Pancreas (tissue), 10 donors: ENCODE results near the gene TOB1. TPM values are rescaled to one million over a fixed set of nuclear protein-coding genes. Genes with fewer than 3 reads are reported as not detected.

Experiments
- ATAC-seq, 4 donors: fragments of 200-7000 bp; cut with Tn5 transposase; one replicate each; pipeline versions ENCODE4 v1.8.0 to v1.9.1; 2020; ENCODE audit warnings: mild to moderate bottlenecking in 4 of 4, moderate library complexity in 4 of 4
- DNase-seq, 6 donors: peaks; one replicate each; pipeline ENCODE4 v3.0.0-alpha.2; 2020
- FAIRE-seq: peaks from 2 replicates; lab custom pipeline; 2012; peaks lifted over from hg19 to GRCh38; lab: Jason Lieb, UNC
- H3K27ac ChIP-seq, 4 donors: fragments of 200-600 bp; sonication (generic); 1 replicate in 3 of 4; 2 replicates in 1 of 4; pipeline versions ENCODE4 v1.5.0 to v1.8.0; 2020
- H3K27me3 ChIP-seq, 4 donors: fragments of 200-600 bp; one replicate each; pipeline ENCODE4 v1.8.0; 2021
- H3K36me3 ChIP-seq, 3 donors: fragments of 200-600 bp; sonication (generic) in 1 of 3; one replicate each; pipeline versions ENCODE4 v1.5.0 to v1.8.0; 2020 to 2021
- H3K4me1 ChIP-seq, 3 donors: fragments of 200-600 bp; one replicate each; pipeline ENCODE4 v1.8.0; 2021
- H3K4me3 ChIP-seq, 4 donors: fragments of 200-600 bp; sonication (generic) in 2 of 4; one replicate each; pipeline versions ENCODE4 v1.5.0 to v1.8.0; 2020 to 2021
- H3K9me3 ChIP-seq, 4 donors: fragments of 200-600 bp; one replicate each; pipeline ENCODE4 v1.8.0; 2021
- WGBS, 2 donors: extraction: QIAGEN DNeasy Blood & Tissue Kit; methylation state at CpG; one replicate each; pipeline ENCODE4 v1.1.7; 2013; 5-methylcytosine and 5-hydroxymethylcytosine counted together
- intact Hi-C, 3 donors: fragments of 100-400 bp; cut with DNase I; formaldehyde crosslinking; loops; one replicate each; pipeline versions ENCODE4 v1.11.1 to v1.14.2; 2022
- polyA plus RNA-seq, 2 donors: library from polyadenylated mRNA; stranded (reverse); fragments of 200-250 nt; gene quantifications; one replicate each; pipeline ENCODE4 v1.2.3, GENCODE V29; 2013
- total RNA-seq, 6 donors: library from RNA; stranded (reverse); fragmentation: NEBNext Ultra II Directional in 4 of 6; extraction: Animal tissue kit (Norgen Biotek cat#: 25700) in 4 of 6; gene quantifications; one replicate each; pipeline versions ENCODE4 v1.2.1 to v1.2.4, GENCODE V29; 2021 to 2023
- TF ChIP-seq, protein P1 (sequence below), 4 donors: fragments of 200-600 bp; sonication (generic) in 3 of 4; IDR thresholded peaks; one replicate each; pipeline versions ENCODE4 v1.5.0 to v1.8.0; 2021; ENCODE audit warnings: antibody characterized with exemption in 4 of 4
- donor health status: healthy with polysubstance abuse.
- donor health status: DM: no; HTN: no; CAD: no; lungs with moderate emphysema.
- donor health status: DM: no; HTN: no; CAD: no.
- donor health status: control.
- donor health status: control.
- donor health status: Bipolar disorder and iron deficiency.
- donor health status: DM: yes; HTN: yes; CAD: no.
- donor health status: DM: no; HTN: no; CAD: no.
- donor health status: DM: no; HTN: no; CAD: no.
- donor health status: DM: yes; HTN: yes; CAD: no.

TOB1 gene
- total and polyA plus RNA-seq, 8 donors: 33.1 to 157 (median 78.3) TPM

DNA sequence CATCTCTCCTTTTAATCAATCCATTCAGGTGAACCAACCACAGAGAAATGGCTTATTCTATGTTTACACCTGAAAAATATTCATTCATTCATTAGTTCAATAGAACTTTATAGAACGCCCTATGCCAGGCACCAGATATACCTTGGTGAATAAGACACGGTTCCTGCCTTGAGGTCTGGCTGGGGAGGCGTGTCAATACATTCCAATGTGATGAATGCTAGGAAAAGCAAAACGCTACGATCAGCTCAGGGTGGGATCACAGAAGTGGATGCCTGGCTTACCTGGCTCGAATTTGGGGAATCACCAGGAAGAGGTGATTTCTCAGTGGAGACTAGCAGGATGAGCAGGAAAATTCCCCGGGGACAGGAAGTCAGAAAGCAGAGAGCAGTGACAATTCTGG lies 48.3 kb downstream of the TOB1 start:
- H3K27ac ChIP-seq: no peak overlapping the region
- H3K27me3 ChIP-seq: no peaks in the 10 kb centered on the region
- no peaks in the 10 kb centered on the region for H3K4me1 ChIP-seq
- ATAC-seq (peak in 2 of 4 donors; percentile 17 to 30), DNase-seq (no peak), FAIRE-seq (no peak)
- 68 to 70% methylated on average over 7 of the region's 7 CpGs for WGBS, 2 donors
- TF ChIP-seq, protein P1, sequence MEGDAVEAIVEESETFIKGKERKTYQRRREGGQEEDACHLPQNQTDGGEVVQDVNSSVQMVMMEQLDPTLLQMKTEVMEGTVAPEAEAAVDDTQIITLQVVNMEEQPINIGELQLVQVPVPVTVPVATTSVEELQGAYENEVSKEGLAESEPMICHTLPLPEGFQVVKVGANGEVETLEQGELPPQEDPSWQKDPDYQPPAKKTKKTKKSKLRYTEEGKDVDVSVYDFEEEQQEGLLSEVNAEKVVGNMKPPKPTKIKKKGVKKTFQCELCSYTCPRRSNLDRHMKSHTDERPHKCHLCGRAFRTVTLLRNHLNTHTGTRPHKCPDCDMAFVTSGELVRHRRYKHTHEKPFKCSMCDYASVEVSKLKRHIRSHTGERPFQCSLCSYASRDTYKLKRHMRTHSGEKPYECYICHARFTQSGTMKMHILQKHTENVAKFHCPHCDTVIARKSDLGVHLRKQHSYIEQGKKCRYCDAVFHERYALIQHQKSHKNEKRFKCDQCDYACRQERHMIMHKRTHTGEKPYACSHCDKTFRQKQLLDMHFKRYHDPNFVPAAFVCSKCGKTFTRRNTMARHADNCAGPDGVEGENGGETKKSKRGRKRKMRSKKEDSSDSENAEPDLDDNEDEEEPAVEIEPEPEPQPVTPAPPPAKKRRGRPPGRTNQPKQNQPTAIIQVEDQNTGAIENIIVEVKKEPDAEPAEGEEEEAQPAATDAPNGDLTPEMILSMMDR (IDR thresholded peaks at IDR 0.05): no peak
- H3K9me3 ChIP-seq: no peaks in the 10 kb centered on the region
- intact Hi-C loops: no loop called here
- no peak overlapping the region for H3K4me3 ChIP-seq
- H3K36me3 ChIP-seq: no peaks in the 10 kb centered on the region

DNA sequence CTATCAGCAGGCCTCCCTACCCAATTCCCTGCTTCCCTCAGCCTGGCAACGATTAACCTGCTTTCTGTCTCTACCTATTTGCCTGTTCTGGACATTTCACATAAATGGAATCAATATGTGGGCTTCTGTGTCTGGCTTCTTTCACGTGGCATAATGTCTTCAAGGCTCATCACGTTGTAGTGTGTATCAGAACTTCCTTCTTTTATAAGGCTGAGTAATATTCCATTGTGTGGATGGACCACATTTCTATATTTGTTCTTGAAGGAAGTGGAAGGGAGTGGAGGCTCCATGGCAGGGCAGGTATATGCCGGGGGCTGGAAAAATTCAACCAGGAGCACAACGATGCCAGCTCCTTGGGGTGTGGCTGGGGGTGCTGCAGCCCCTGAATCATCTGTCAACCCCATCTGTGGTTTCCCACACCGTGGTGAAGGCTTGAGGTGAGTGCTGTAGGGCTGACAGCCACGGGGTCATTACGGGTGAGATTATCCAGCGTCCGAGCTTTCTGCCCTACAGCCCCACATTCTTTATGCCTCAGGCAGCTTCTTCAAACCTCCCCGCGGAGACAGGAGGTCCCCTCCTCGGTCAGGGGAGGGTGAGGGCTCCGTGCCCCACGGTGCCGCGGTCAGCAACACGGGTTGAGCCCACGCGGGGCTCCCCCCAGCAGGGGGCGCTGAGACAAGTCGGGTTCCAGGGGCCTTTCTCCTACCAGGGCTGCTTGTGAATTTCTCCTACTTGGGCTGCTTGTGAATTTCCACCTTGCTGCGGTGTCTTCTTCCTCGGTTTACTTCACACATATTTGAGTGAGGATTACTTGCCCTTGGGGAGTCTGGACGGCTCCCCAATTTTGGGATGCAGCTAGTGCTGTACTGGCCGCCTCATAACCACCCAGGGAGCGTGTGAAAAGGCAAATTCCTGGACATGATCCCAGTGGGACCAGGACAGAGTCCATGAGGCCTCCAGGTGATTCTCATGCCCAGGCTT lies 49.1 kb downstream of the TOB1 start:
- 11 to 12% methylated on average over 27 of the region's 27 CpGs for WGBS, 2 donors
- Histone ChIP-seq H3K27ac (no peak overlapping the region), H3K4me1 (no peaks in the 10 kb centered on the region), H3K36me3 (no peaks in the 10 kb centered on the region), H3K27me3 (no peaks in the 10 kb centered on the region), H3K4me3 (peak overlapping the region in 2 of 4 donors; percentile 18 to 22), H3K9me3 (no peaks in the 10 kb centered on the region)
- intact Hi-C loops: no loop called here
- FAIRE-seq (no peak), ATAC-seq (peak; percentile 73 to 91 (median 83)), DNase-seq (peak in 5 of 6 donors; percentile 30 to 85 (median 60))
- TF ChIP-seq, protein P1 (IDR thresholded peaks at IDR 0.05): peak; percentile 62 to 74 (median 68)

DNA sequence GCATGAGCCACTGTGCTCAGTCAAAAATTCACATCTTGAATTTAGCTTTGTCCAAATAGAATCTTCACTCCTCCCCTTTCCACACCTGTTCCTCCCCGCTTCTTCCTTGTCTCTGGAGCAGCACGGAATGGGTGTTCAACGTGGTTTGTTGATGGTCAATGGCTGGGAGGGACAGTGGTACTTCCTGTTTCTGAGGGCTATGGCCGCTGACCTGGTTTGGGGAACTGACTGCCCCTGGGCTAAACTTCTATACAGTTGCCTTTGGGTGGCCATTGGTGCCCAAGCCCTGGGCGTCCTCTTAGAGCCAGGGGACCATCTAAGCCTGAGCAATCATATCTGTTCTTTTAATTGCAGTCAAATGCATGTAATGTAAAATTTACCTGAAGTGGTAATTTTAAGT lies 49.9 kb downstream of the TOB1 start:
- 88 to 89% methylated on average over 5 of the region's 5 CpGs for WGBS, 2 donors
- peak in 1 of 4 donors; percentile 25 for ATAC-seq
- H3K27ac ChIP-seq: no peak overlapping the region
- H3K36me3 ChIP-seq: no peaks in the 10 kb centered on the region
- intact Hi-C loops: no loop called here
- no peak for FAIRE-seq
- no peak overlapping the region for H3K4me3 ChIP-seq
- no peak for DNase-seq
- H3K27me3 ChIP-seq: no peaks in the 10 kb centered on the region
- no peaks in the 10 kb centered on the region for H3K4me1 ChIP-seq
- TF ChIP-seq, protein P1 (IDR thresholded peaks at IDR 0.05): no peak
- no peaks in the 10 kb centered on the region for H3K9me3 ChIP-seq

DNA sequence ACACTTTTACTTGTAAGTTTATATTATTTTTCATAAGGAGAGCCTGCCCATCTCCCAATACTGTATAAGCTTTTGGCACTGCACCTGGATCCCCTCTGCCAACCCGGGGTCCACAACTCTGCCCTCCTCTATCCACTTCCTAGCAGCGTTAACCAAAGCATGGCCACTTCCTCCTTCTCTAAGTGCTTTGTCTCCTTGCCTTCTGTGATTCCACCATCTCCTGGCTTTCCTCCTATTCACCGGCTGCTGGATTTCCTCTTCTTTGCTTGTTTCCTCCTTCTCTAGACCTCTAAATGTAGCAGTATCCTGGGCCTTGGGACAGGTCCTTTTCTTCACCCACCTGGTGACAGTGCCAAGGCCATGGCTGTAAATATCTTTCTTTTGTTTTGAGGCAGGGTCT lies 50.8 kb downstream of the TOB1 start:
- WGBS, 2 donors: 79 to 86% methylated on average over 3 of the region's 3 CpGs
- Histone ChIP-seq H3K4me3 (no peak overlapping the region), H3K27ac (no peak overlapping the region), H3K4me1 (no peaks in the 10 kb centered on the region), H3K27me3 (no peaks in the 10 kb centered on the region), H3K36me3 (no peaks in the 10 kb centered on the region), H3K9me3 (no peaks in the 10 kb centered on the region)
- DNase-seq (no peak), FAIRE-seq (no peak), ATAC-seq (no peak)
- intact Hi-C loops: no loop called here
- TF ChIP-seq, protein P1 (IDR thresholded peaks at IDR 0.05): no peak

DNA sequence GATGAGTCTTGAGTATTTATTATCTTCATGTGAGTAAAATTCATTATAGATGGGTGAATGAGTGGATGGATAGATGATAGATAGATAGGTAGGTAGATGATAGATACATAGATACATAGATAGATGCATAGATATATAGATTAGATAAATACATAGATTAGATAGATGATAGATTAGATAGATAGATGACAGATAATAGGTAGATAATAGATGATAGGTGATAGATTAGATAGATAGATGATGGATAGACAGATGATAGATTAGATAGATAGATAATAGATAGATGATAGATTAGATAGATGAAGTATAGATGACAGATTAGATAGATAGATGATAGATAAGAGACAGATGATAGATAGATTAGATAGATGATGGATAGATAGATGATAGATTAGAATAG lies 52.6 kb downstream of the TOB1 start:
- ATAC-seq: no peak
- no peak for DNase-seq
- no peaks in the 10 kb centered on the region for H3K4me1 ChIP-seq
- no peaks in the 10 kb centered on the region for H3K9me3 ChIP-seq
- no peak overlapping the region for H3K4me3 ChIP-seq
- intact Hi-C loops: no loop called here
- no peaks in the 10 kb centered on the region for H3K36me3 ChIP-seq
- no peaks in the 10 kb centered on the region for H3K27me3 ChIP-seq
- H3K27ac ChIP-seq: no peak overlapping the region
- FAIRE-seq: no peak
- TF ChIP-seq, protein P1 (IDR thresholded peaks at IDR 0.05): no peak
